Mammary epithelial cell (primary cell): Measurements from ENCODE around the gene AOAH.

ENCODE experiments used
- EZH2 ChIP-seq: IDR thresholded peaks from 2 replicates; pipeline ENCODE4 v1.6.1; 2012; ENCODE audit warnings: low read length, inconsistent platforms, borderline replicate concordance
- TF ChIP-seq, protein P1 (sequence below), 2 donors: IDR thresholded peaks in 1 of 2; conservative IDR thresholded peaks in 1 of 2; 2 replicates each; pipeline ENCODE4 v1.5.1; 2011 to 2012; ENCODE audit warnings: inconsistent platforms in 2 of 2, low read length in 2 of 2, mild to moderate bottlenecking in 2 of 2, control low read depth in 1 of 2, low read depth in 1 of 2; ENCODE audit not compliant: insufficient read depth in 1 of 2; ENCODE audit errors: extremely low read depth in 1 of 2

DNA sequence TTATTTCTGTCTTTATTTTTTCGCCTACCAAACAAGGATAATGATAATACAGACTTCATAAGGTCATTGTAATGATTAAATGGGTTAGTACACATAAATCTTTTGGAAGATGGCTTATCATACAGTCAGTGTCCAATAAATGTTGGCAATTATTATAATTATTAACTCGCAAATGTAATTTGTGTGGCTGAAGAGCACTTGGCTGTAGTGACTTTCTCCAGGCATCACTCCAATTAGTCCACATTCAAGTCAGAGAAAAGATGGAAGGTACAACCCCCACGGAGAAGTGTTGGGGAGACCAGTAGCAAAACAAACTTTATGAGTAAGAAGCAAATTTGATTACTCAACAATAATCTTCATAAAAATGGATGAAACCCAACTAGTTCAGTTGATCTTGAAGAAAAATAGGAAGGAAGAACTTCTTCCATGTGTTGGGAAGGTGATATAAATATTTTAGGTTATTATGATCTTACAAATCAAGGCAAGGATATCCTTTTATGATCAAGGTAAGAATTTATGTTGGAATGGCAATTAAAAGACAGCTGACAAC, 5.1 kb downstream of the AOAH start:
- TF ChIP-seq, protein P1, sequence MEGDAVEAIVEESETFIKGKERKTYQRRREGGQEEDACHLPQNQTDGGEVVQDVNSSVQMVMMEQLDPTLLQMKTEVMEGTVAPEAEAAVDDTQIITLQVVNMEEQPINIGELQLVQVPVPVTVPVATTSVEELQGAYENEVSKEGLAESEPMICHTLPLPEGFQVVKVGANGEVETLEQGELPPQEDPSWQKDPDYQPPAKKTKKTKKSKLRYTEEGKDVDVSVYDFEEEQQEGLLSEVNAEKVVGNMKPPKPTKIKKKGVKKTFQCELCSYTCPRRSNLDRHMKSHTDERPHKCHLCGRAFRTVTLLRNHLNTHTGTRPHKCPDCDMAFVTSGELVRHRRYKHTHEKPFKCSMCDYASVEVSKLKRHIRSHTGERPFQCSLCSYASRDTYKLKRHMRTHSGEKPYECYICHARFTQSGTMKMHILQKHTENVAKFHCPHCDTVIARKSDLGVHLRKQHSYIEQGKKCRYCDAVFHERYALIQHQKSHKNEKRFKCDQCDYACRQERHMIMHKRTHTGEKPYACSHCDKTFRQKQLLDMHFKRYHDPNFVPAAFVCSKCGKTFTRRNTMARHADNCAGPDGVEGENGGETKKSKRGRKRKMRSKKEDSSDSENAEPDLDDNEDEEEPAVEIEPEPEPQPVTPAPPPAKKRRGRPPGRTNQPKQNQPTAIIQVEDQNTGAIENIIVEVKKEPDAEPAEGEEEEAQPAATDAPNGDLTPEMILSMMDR (conservative IDR thresholded peaks at IDR 0.05 in 1 of 2, IDR thresholded peaks at IDR 0.05 in 1 of 2; ENCODE audit: extremely low read depth in 1 of 2, insufficient read depth in 1 of 2, low read depth in 1 of 2, low read length in 2 of 2), result no peak
- TF ChIP-seq EZH2, result no peak
